Measurements from ENCODE around the gene RGL2. TPM values are rescaled to one million over a fixed set of nuclear protein-coding genes. Genes with fewer than 3 reads are reported as not detected.
"Not testable (repeated sequence)": the region's sequence is repeated elsewhere in the genome, so short reads cannot be mapped to it uniquely, and the experiment has no call there.

The RGL2 gene
- total RNA-seq, 2 donors from 2014 or later: 34.3 to 43.7 TPM

DNA sequence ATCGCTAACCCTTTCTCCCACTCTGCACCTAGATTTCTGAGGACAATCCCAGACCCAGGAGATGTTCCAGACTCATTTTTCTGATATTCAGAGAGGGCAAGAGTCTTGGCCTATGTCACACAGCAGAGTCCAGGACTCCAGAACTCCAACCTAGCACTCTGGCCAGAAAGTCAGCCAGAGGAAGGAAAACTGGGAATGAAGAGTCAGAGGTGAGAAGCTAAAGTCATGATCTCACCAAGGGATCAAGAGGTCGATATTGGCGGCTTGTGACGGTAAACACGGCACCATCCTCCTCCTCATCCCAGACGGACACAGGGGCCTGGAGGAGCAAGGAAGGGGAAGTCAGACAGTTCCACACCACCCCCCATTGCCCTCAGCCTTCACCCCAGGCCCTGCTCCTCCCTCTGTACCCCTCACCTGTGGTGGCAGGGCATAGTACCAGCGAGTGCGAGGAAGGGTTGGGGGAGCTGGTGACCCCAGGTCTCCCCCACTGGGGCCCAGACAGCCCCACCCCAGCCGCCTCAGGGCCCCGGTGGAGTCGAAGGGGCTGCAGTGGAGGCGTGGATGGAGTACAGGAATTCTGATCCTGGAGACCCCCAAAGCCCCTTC, 1.8 kb downstream of the RGL2 start:
- peaks cover 10 to 24% of the 10 kb centered on the region in 2 donors for H3K36me3 Mint-ChIP-seq (ENCODE audit: insufficient read depth in 2 of 2)
- H3K4me3 Mint-ChIP-seq: peak overlapping the region; percentile 59 to 62
- peak overlapping the region; percentile 55 for H3K27ac Mint-ChIP-seq
- H3K9me3 Mint-ChIP-seq: no peaks in the 10 kb centered on the region
- DNase-seq (no peak), ATAC-seq (replicated peaks in 1 of 2) (no peak)
- H3K4me1 Mint-ChIP-seq (ENCODE audit: low read depth): peaks cover 33% of the 10 kb centered on the region
- H3K27me3 Mint-ChIP-seq (ENCODE audit: low read depth): no peaks in the 10 kb centered on the region

- H3K9me3 Mint-ChIP-seq: no peaks in the 10 kb centered on the region
- peak overlapping the region in 1 of 2 donors; percentile 24 for H3K4me3 Mint-ChIP-seq
- H3K4me1 Mint-ChIP-seq (ENCODE audit: low read depth): peaks cover 33% of the 10 kb centered on the region
- ATAC-seq (replicated peaks in 1 of 2): no peak
- H3K36me3 Mint-ChIP-seq (ENCODE audit: insufficient read depth in 2 of 2): peaks cover 8 to 20% of the 10 kb centered on the region in 2 donors
- DNase-seq: no peak
- H3K27ac Mint-ChIP-seq: peak overlapping the region; percentile 6
- no peaks in the 10 kb centered on the region for H3K27me3 Mint-ChIP-seq (ENCODE audit: low read depth)
Measured at GRCh38 chr6:33295621-33296369, 2.9 kb downstream of the RGL2 start.

DNA sequence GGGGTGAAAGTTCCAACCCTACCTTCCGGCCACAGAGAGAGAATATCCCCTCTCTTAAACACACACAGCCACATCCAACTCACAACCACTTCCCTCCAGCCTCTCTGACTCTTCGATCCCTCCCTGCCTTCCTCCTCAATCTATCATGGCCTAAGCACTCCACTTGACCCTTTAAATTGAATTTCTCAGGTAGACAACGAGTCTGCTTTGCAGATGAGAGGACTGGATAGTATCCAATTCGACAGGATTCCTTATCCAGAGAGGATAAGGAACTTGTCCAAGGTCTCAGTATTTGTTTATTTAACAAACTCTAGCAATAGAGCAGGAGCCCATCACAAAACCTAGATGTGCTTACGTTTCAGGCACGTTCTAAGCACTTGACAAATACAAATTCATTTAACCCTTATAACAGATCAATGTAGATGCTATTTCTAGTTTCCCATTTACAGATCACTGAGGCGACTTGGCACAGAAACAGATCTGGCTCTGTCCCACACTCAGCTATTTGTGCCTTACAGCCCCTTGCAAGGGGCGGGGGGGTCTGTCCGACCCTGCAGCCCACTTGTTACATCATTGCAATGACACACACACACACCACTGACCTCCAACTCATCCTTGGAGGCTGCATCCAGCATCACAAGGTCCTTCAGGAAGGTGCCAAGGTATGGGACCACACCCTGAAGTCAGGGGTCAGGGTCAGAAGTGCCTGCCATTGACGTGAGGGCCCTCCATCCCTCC, 4.5 kb downstream of the RGL2 start:
- Mint-ChIP-seq H3K4me3 (no peak overlapping the region), H3K9me3 (no peaks in the 10 kb centered on the region), H3K4me1 (ENCODE audit: low read depth) (peaks cover 33% of the 10 kb centered on the region), H3K36me3 (ENCODE audit: insufficient read depth in 2 of 2) (peaks cover 3 to 10% of the 10 kb centered on the region in 2 donors), H3K27ac (no peak overlapping the region), H3K27me3 (ENCODE audit: low read depth) (no peaks in the 10 kb centered on the region)
- ATAC-seq (replicated peaks in 1 of 2) (no peak), DNase-seq (no peak)

DNA sequence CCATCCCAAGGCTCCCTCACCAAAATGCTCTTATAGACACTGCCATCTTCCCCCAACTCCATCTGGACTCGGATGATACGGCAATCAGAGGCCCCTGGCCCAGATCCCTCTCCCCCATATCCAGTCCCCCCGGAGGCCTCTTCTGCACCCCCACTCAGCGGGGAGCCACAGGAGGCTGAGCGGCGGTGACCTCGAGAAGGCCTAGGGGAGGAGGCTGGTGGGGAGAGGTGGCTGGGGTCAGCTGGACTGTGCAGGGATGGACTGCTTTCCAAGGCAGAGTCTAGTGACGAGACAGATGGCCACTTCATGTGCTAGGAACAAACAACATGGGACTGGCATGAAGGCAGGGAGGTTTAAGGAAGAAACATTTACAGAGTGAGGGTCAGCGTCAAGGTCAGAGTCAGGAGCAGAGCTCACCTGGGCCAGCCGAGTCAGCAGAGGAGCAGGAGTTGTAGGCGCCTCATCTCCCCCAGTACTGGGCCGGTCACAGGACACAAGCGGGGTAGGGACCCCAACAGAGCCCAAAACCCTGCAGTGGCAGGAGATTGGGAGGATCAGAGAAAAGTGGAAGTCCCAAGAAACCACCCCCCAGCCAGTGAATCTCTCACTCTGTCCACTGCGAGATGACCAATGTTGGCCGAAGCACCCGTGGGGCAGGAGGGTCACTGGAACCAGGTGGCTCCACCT, 5.6 kb downstream of the RGL2 start:
- peaks cover 39% of the 10 kb centered on the region for H3K4me1 Mint-ChIP-seq (ENCODE audit: low read depth)
- no peaks in the 10 kb centered on the region for H3K27me3 Mint-ChIP-seq (ENCODE audit: low read depth)
- no peak overlapping the region for H3K4me3 Mint-ChIP-seq
- peaks cover 4 to 11% of the 10 kb centered on the region in 2 donors for H3K36me3 Mint-ChIP-seq (ENCODE audit: insufficient read depth in 2 of 2)
- DNase-seq: no peak
- no peak for ATAC-seq (replicated peaks in 1 of 2)
- no peak overlapping the region for H3K27ac Mint-ChIP-seq
- no peaks in the 10 kb centered on the region for H3K9me3 Mint-ChIP-seq

DNA sequence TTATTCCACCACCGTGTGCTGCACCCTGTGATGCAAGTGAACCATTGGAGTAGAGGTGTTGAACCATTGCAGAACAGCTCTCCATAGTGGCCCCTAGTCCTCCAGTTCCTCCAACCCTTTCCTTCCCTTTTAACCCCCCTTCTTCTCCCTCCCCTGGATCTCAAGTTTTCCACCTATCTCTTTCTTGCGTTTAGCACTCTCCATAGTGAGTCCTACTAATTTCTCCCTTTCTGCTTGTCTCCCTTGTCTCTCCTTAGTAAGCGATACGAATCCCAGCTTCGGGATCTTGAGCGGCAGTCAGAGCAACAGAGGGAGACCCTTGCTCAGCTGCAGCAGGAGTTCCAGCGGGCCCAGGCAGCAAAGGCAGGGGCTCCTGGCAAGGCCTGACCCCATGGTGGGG, 8.3 kb downstream of the RGL2 start:
- ATAC-seq (replicated peaks in 1 of 2) (no peak), DNase-seq (no peak)
- H3K27me3 Mint-ChIP-seq (ENCODE audit: low read depth): no peaks in the 10 kb centered on the region
- peaks cover 10 to 18% of the 10 kb centered on the region in 2 donors for H3K36me3 Mint-ChIP-seq (ENCODE audit: insufficient read depth in 2 of 2)
- peak overlapping the region; percentile 97 to 99 for H3K4me3 Mint-ChIP-seq
- peak overlapping the region; percentile 94 for H3K27ac Mint-ChIP-seq
- H3K4me1 Mint-ChIP-seq (ENCODE audit: low read depth): peaks cover 49% of the 10 kb centered on the region
- no peaks in the 10 kb centered on the region for H3K9me3 Mint-ChIP-seq

GRCh38 chr6:33289784-33290315, 8.9 kb downstream of the RGL2 start:
- DNase-seq (no peak), ATAC-seq (replicated peaks in 1 of 2) (peak in 1 of 2 donors; percentile 2)
- Mint-ChIP-seq H3K4me3 (peak overlapping the region; percentile 97 to 99), H3K4me1 (ENCODE audit: low read depth) (peaks cover 49% of the 10 kb centered on the region), H3K9me3 (no peaks in the 10 kb centered on the region), H3K27ac (peak overlapping the region; percentile 94), H3K36me3 (ENCODE audit: insufficient read depth in 2 of 2) (peaks cover 10 to 18% of the 10 kb centered on the region in 2 donors), H3K27me3 (ENCODE audit: low read depth) (no peaks in the 10 kb centered on the region)

GRCh38 chr6:33288921-33289783, 9.6 kb downstream of the RGL2 start, which contains the start of the genes PFDN6 and WDR46:
PFDN6 (plus strand) TSS chr6:33289601; CDS start chr6:33289857, 256 bp downstream.
WDR46 (minus strand) TSS chr6:33289239; CDS start chr6:33289170, 69 bp downstream.
- Mint-ChIP-seq H3K27me3 (ENCODE audit: low read depth) (no peaks in the 10 kb centered on the region), H3K4me3 (peak within 1 kb of the TSS; percentile 97 to 99)
- peak; percentile 95 to 96 for ATAC-seq (replicated peaks in 1 of 2)

GRCh38 chr6:33288141-33288920, 10.4 kb downstream of the RGL2 start:
- H3K36me3 Mint-ChIP-seq (ENCODE audit: insufficient read depth in 2 of 2): peaks cover 10 to 15% of the 10 kb centered on the region in 2 donors
- H3K4me3 Mint-ChIP-seq: peak overlapping the region; percentile 97 to 99
- H3K4me1 Mint-ChIP-seq (ENCODE audit: low read depth): peaks cover 49% of the 10 kb centered on the region
- no peaks in the 10 kb centered on the region for H3K9me3 Mint-ChIP-seq
- ATAC-seq (replicated peaks in 1 of 2) (no peak), DNase-seq (no peak)
- peak overlapping the region; percentile 94 for H3K27ac Mint-ChIP-seq
- H3K27me3 Mint-ChIP-seq (ENCODE audit: low read depth): no peaks in the 10 kb centered on the region

More at GRCh38 chr6:33288921-33289783, 9.6 kb downstream of the RGL2 start, which contains the start of the genes PFDN6 and WDR46:
- Mint-ChIP-seq H3K27ac (peak within 1 kb of the TSS; percentile 94), H3K4me1 (ENCODE audit: low read depth) (peaks cover 49% of the 10 kb centered on the region), H3K36me3 (ENCODE audit: insufficient read depth in 2 of 2) (peaks cover 10 to 18% of the 10 kb centered on the region in 2 donors), H3K9me3 (no peaks in the 10 kb centered on the region)
- DNase-seq: peak; percentile 76 to 86

DNA sequence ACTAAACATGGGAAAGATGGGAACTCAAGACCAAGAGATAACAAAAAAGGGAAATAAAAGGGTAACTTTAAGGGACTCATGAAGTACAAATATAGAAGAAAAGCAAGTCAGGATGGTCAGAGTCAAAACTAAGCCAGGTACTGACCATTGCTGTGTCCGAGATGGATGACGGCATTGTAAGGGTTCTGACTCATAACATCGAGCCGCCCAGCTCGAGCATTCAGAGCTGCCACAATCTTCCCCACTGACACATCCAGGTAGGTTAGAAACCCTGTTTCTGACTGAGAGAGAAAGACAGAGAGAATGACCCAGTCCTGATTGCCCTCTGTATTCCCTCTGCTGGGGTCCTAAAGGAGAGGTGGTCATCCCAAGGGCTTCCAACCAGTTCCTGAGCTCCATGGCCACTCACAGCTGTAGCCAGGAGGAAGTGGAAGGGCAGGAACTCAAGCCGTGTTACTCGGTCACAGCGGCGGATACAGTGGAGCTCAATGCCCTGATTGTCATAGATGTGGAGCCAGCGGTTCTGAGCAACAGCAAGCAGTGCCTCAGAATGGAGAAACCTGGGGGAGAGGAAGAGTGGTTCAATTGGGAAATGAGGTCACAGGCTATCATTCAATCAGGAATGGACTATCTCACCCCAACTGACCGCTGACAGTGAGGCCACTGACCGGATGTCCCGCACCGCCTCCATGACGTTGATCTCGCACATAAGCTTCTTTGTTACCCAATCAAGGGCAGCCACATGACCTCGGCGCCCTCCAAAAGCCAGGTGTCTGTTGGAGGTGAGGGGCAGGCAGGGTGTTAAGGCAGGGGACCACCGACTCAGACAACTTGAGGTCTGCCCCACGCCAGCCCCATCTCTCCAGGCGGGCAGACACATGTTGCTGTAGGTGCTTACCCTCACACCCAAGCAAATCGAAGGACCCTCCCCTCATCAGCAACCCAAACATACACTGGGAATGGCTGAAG, 11.5 kb downstream of the RGL2 start:
- peaks cover 10 to 14% of the 10 kb centered on the region in 2 donors for H3K36me3 Mint-ChIP-seq (ENCODE audit: insufficient read depth in 2 of 2)
- no peaks in the 10 kb centered on the region for H3K27me3 Mint-ChIP-seq (ENCODE audit: low read depth)
- DNase-seq: no peak
- H3K9me3 Mint-ChIP-seq: no peaks in the 10 kb centered on the region
- no peak for ATAC-seq (replicated peaks in 1 of 2)
- peaks cover 49% of the 10 kb centered on the region for H3K4me1 Mint-ChIP-seq (ENCODE audit: low read depth)
- H3K4me3 Mint-ChIP-seq: peak overlapping the region; percentile 97 to 99
- H3K27ac Mint-ChIP-seq: peak overlapping the region; percentile 51

- ATAC-seq (replicated peaks in 1 of 2); H3K27ac Mint-ChIP-seq; H3K4me3 Mint-ChIP-seq; H3K9me3 Mint-ChIP-seq; H3K27me3 Mint-ChIP-seq (ENCODE audit: low read depth); DNase-seq: not testable (repeated sequence)
- Mint-ChIP-seq H3K4me1 (ENCODE audit: low read depth) (peaks cover 37% of the 10 kb centered on the region), H3K36me3 (ENCODE audit: insufficient read depth in 2 of 2) (peaks cover 10 to 11% of the 10 kb centered on the region in 2 donors)
Measured at GRCh38 chr6:33285214-33285613, 13.5 kb downstream of the RGL2 start.
